GM12874 (cell line): ENCODE results near the gene CPAMD8.

Experiments used
- CTCF ChIP-seq: IDR thresholded peaks from 2 replicates; pipeline ENCODE4 v1.5.1; 2011; ENCODE audit warnings: low read depth, mild to moderate bottlenecking, control low read depth, low read length, moderate library complexity; ENCODE audit not compliant: insufficient read depth

The CPAMD8 gene

GRCh38 chr19:16851031-16851712 lies 175.4 kb downstream of the CPAMD8 start:
- TF ChIP-seq CTCF = no peak

- no peak for TF ChIP-seq CTCF
Observed at GRCh38 chr19:16850133-16850532, 176.5 kb downstream of the CPAMD8 start.

- TF ChIP-seq CTCF = no peak
Observed at GRCh38 chr19:16849168-16849567, 177.4 kb downstream of the CPAMD8 start.

GRCh38 chr19:16847430-16847829 lies 179.2 kb downstream of the CPAMD8 start:
- TF ChIP-seq CTCF = no peak

GRCh38 chr19:16846901-16847300 lies 179.7 kb downstream of the CPAMD8 start:
- no peak for TF ChIP-seq CTCF
